HG03342 (cell line): Measurements from ENCODE around the gene CCNJL.

ENCODE experiments used
- ATAC-seq: cut with Tn5 transposase; IDR thresholded peaks from one replicate; pipeline ENCODE4 v1.9.1; 2021; ENCODE audit warnings: mild to moderate bottlenecking, moderate library complexity; ENCODE audit not compliant: unreplicated experiment

CCNJL gene

DNA sequence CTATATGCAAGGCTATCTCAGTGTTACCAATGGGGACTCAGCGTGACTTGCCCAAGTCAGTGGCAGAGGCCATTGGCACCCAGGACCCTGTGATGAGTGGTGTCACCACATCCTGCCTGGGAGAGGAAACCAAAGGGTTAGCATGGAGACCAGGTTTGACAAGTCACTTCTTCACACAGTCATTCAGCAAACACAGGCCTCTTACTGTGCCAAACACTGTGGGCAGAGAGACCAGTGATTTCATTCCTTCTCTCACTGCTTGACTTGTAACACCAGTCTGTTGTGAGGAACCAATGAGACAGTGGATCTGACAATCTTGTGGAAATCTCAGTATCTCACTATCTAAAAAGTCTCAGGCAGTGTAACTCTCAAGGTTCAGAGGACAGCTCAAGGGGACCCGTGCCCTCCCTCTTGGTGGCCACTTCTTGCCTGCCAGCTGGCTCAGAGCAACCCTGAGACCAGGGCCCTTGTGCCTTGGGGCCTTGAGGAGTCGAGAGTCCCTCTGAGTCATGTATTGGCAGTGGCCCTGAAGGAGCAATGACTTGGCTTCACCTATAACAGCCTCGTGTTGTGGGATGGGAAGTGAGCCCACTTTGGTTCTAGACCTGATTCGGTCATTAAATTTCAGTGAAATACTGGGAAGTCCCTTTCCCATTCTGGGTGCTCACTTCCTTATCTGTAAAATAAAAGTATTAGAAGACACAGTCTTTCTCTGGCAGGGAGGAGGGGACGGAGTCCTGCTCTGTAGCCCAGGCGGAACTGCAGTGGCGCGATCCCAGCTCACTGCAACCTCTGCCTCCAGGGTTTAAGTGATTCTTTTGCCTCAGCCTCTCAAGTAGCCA, 81.5 kb downstream of the CCNJL start:
- ATAC-seq, result peak; percentile 69

DNA sequence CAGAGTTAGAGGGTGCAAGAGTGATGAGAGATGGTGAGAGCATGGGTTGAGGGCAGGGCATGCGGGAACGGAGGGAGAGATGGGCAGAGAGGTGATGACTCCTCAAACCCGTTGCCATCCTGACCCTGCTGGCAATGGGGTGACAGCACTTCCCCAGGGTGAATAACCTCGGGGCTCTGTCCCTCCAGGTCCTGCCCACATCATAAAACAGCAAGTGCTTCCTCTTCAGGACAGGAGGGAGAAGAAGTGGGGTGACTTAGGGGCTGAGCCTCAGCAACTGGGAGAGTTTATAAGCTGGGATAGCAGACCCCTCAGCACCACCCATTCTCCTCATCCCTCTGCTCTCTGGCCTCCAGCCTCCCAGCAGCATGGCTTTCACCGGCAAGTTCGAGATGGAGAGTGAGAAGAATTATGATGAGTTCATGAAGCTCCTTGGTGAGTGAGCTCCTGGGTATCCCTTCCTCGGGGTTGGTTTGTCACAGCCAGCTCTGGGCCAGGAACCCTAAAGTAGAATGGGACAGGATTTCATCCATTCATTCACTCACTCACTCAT, 83.1 kb downstream of the CCNJL start, which contains the start of gene FABP6:
FABP6 (plus strand) TSS at position 317 of the 553 bp plus-strand sequence; CDS start at position 369, 52 bp downstream.
- ATAC-seq, result no peak

DNA sequence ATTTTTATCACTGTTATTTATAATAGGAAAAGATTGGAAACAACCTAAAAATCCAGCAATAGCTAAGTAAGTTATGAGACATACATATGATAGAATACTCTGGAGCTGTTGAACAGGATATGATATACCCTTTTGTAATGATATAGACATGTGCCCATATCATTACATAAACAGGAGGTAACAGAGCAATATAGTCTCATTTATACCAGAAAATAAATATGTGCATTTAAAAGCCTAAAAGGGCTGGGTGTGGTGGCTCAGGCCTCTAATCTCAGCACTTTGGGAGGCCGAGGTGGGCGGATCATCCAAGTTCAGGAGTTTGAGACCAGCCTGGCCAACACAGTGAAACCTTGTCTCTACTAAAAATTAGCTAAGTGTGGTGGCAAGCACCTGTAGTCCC, 85.4 kb downstream of the CCNJL start:
- no peak for ATAC-seq

DNA sequence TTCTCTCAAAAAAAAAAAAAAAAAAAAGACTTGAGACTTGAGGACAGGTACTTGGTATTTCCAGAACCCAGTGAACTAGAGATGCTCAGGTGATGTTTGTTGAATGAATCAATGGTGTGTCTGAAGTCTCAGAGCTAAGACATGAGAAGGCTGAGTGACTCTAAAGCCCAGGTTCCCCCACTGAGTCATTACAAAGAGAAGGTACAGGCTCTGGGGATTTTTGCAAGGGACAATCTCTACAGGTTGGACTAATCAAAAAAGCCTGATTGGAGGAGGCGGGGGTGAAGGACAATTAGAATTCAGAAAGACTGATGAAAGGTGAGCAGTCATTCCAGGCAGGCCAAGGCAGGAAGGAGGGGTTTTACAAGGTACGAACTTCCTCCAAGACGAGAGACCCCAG, 91.3 kb downstream of the CCNJL start:
- peak; percentile 66 for ATAC-seq

DNA sequence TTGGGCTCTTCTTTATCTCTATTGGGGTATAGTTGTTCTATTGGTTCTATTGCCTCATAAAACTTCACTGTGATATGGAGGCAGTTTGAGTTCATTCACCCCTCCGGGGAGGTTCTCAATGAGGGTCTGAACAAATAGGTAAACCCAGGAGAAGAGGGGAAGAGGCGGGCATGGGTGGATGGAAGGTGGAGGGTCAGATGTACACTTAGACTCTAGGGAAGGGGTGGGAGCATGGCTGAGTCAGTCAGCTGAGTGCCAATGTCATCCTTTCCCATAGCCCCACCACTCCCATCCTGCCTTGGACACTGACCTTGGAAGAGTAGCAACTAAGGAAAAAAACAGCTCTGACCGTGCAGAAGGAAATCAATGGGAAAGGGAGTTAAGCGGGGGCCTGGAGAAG, 93.0 kb downstream of the CCNJL start:
- no peak for ATAC-seq

DNA sequence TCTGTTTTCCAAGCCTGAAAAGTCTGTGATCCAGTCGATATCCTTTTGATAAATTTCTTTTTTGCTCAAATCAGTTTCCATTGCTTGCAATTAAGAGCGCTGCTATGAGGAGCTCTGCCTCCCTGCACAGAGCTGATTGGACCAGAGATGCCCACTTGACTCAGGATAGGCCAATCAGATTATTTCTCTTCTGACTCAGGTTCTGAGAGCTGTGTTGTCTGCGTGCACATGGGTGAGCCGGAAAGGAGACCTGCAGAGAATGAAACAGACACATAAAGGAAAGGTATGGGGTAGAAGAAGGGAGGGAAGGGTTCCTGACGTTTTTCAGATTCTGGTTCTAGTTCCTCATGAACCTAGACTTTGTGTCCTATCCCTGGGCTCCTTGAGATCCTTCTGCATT, 98.8 kb downstream of the CCNJL start:
- no peak for ATAC-seq

DNA sequence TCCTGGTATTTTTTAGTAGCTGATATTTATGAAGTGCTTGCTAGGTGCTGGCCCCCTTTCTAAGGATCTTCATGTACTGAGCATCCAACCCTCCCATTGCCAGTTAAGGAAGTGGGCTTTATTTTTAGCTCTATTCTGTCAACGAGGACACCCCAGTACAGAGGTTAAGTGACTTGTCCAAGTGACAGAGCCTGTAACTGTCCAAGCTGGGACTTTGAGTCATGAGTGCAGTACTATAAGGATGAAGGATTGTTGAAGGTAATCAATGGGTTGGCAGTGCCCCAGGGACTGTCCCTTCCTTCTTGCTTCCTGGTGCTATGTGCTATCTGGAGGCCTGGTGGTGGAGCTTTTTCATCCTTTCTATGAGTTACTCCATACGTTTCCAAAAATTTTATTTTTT, 101.0 kb downstream of the CCNJL start:
- ATAC-seq, result no peak

DNA sequence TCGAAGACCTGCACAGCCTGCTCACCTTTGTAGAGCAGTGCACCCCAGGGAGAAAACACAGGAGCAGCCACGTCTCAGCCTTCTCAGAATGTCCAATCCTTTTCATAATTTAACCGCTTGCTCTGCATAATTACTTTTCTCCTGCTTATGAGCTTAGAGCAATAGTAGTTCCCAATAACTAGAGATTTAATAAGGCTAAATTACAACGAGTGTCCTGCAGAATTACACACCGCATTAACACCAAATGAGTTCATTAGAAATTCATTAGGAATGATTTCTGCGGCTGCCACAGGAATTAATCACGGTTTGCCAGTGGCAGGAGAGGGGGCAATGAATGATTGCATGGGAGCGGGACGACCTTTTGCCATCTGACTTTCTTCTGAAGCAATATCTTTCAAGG, 101.8 kb downstream of the CCNJL start:
- no peak for ATAC-seq

DNA sequence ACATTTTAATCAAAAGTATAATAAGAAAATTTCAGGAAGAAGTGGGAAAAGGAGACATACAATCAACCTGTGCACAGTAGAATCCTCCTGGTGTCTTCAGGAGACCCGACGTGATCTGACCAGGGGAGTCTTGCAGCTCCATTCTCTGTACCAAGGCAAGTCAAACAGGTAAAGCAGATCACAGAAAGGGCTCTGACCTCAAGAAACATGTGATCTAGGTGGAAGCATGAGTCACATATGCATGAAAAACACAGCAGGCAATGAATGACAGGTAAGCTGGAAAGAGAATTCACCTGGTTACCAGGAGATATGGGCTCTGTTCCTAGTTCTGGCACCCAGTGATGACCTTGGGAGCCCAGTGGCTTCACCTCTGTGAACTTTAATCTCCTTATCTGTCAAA, 102.4 kb downstream of the CCNJL start:
- no peak for ATAC-seq

DNA sequence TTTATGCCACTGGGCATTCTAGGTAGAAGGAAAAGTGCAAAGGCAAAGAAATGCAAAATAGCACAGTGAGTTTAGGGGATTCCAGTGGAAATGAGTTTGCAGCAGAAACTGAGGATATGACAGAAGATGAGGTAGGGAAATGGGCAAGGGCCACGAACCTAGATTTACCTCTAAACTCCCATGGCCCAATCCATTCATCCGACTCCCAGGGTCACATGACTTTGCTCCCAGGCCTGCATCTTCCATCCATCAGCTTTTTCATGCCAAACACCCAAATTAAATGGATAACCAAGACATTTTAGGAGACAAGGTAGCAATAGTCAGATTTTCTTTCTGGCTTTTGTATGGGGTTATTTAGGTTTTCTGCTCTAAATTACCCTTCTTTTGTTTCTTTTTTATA, 105.3 kb downstream of the CCNJL start:
- ATAC-seq, result no peak
